HEK293T (cell line): Measurements from ENCODE around the gene LGI4.

Source experiments
- CTCF ChIA-PET: fragments of 350-600 bp; formaldehyde crosslinking; extraction: SDS; loops from one replicate; lab custom pipeline; 2021; ENCODE audit warnings: antibody characterized with exemption, inconsistent platforms; lab: Yijun Ruan, JAX
- POLR2A ChIA-PET: fragments of 350-600 bp; formaldehyde crosslinking; extraction: SDS; loops from one replicate; lab custom pipeline; 2020; ENCODE audit warnings: antibody characterized with exemption, inconsistent platforms; lab: Yijun Ruan, JAX
- DNase-seq: peaks from one replicate; pipeline ENCODE4 v3.0.0; 2012; ENCODE audit warnings: mixed read lengths; ENCODE audit errors: extremely low spot score
- ARNT ChIP-seq: fragments of 450-650 bp; IDR thresholded peaks from 2 replicates; pipeline ENCODE4 v1.6.1; 2017; ENCODE audit warnings: mild to moderate bottlenecking
- BHLHE40 ChIP-seq: fragments of 450-650 bp; IDR thresholded peaks from 2 replicates; pipeline ENCODE4 v1.6.1; 2016; ENCODE audit warnings: mild to moderate bottlenecking, moderate library complexity, borderline replicate concordance
- CTBP1 ChIP-seq: fragments of 450-650 bp; IDR thresholded peaks from 2 replicates; pipeline ENCODE4 v1.6.1; 2016; ENCODE audit warnings: borderline replicate concordance
- ELF4 ChIP-seq: fragments of 450-650 bp; IDR thresholded peaks from 2 replicates; pipeline ENCODE4 v1.6.1; 2017; ENCODE audit warnings: antibody characterized with exemption
- FOXA1 ChIP-seq: fragments of 450-650 bp; IDR thresholded peaks from 2 replicates; pipeline ENCODE4 v1.6.1; 2016; ENCODE audit warnings: mild to moderate bottlenecking
- FOXK2 ChIP-seq: fragments of 450-650 bp; IDR thresholded peaks from 2 replicates; pipeline ENCODE4 v1.6.1; 2016; ENCODE audit warnings: mild to moderate bottlenecking
- FOXM1 ChIP-seq: fragments of 450-650 bp; IDR thresholded peaks from 2 replicates; pipeline ENCODE4 v1.6.1; 2017; ENCODE audit warnings: mild to moderate bottlenecking, borderline replicate concordance
- HDGF ChIP-seq: fragments of 450-650 bp; IDR thresholded peaks from 2 replicates; pipeline ENCODE4 v1.6.1; 2017; ENCODE audit warnings: antibody characterized with exemption, borderline replicate concordance
- L3MBTL2 ChIP-seq: fragments of 450-650 bp; conservative IDR thresholded peaks from 2 replicates; pipeline ENCODE4 v1.6.1; 2016; ENCODE audit warnings: mild to moderate bottlenecking
- LEF1 ChIP-seq: fragments of 450-650 bp; IDR thresholded peaks from 2 replicates; pipeline ENCODE4 v1.6.1; 2017; ENCODE audit warnings: mild to moderate bottlenecking, borderline replicate concordance
- NFRKB ChIP-seq: fragments of 450-650 bp; IDR thresholded peaks from 2 replicates; pipeline ENCODE4 v1.6.1; 2016; ENCODE audit warnings: mild to moderate bottlenecking, moderate library complexity
- PKNOX1 ChIP-seq: fragments of 450-650 bp; IDR thresholded peaks from 2 replicates; pipeline ENCODE4 v1.6.1; 2016
- SP1 ChIP-seq: fragments of 450-650 bp; IDR thresholded peaks from 2 replicates; pipeline ENCODE4 v1.6.1; 2017
- SUZ12 ChIP-seq: fragments of 450-650 bp; IDR thresholded peaks from 2 replicates; pipeline ENCODE4 v1.6.1; 2016; ENCODE audit warnings: mild to moderate bottlenecking
- TARDBP ChIP-seq: fragments of 450-650 bp; IDR thresholded peaks from 2 replicates; pipeline ENCODE4 v1.6.1; 2016
- ZNF384 ChIP-seq: fragments of 450-650 bp; IDR thresholded peaks from 2 replicates; pipeline ENCODE4 v1.6.1; 2016

The LGI4 gene

GRCh38 chr19:35098413-35099049 is 36.3 kb downstream of the LGI4 start:
- POLR2A ChIA-PET, result interaction anchor here (1.4 kb wide), 1 partner anchor 26 kb away, joined by 4 read pairs; no protein-coding TSS in a partner anchor
- CTCF ChIA-PET, result no interaction called here
- no peak for TF ChIP-seq NFRKB
- no peak for TF ChIP-seq L3MBTL2
- no peak for TF ChIP-seq FOXM1
- TF ChIP-seq ELF4, result no peak
- no peak for TF ChIP-seq FOXA1
- TF ChIP-seq HDGF, result no peak
- TF ChIP-seq TARDBP, result no peak
- no peak for TF ChIP-seq SUZ12
- TF ChIP-seq CTBP1, result no peak
- TF ChIP-seq LEF1, result no peak
- no peak for TF ChIP-seq BHLHE40
- no peak for TF ChIP-seq ARNT
- no peak for TF ChIP-seq SP1
- TF ChIP-seq PKNOX1, result no peak
- TF ChIP-seq ZNF384, result no peak
- no peak for TF ChIP-seq FOXK2
- no peak for DNase-seq

GRCh38 chr19:35095667-35096368 is 39.0 kb downstream of the LGI4 start:
- no peak for DNase-seq
- CTCF ChIA-PET, result no interaction called here
- POLR2A ChIA-PET, result interaction anchor here (0.9 kb wide), 1 partner anchor 29 kb away, joined by 4 read pairs; no protein-coding TSS in a partner anchor
- no peak for TF ChIP-seq TARDBP

- CTCF ChIA-PET, result no interaction called here
- no peak for DNase-seq
- POLR2A ChIA-PET, result no interaction called here
- TF ChIP-seq FOXM1 (no peak), CTBP1 (no peak), PKNOX1 (no peak), SP1 (no peak), ZNF384 (no peak)
Measured at GRCh38 chr19:35094656-35095055, 40.2 kb downstream of the LGI4 start.

- ChIA-PET CTCF (no interaction called here), POLR2A (no interaction called here)
- DNase-seq, result no peak
- TF ChIP-seq BHLHE40 (no peak), L3MBTL2 (no peak), TARDBP (no peak), NFRKB (no peak), FOXK2 (no peak), PKNOX1 (no peak), CTBP1 (no peak), HDGF (no peak), SUZ12 (no peak), ARNT (no peak), FOXM1 (no peak), ZNF384 (no peak), ELF4 (no peak)
Measured at GRCh38 chr19:35093941-35094647, 40.8 kb downstream of the LGI4 start.

GRCh38 chr19:35093430-35093829 is 41.4 kb downstream of the LGI4 start:
- no peak for DNase-seq
- ChIA-PET POLR2A (no interaction called here), CTCF (no interaction called here)
- TF ChIP-seq PKNOX1 (no peak), SP1 (no peak), FOXK2 (no peak), NFRKB (no peak), CTBP1 (no peak), ARNT (no peak), HDGF (no peak), LEF1 (no peak), L3MBTL2 (no peak), BHLHE40 (no peak), FOXA1 (no peak), SUZ12 (no peak), FOXM1 (no peak)
